GM10847 (cell line): ENCODE results near the gene TMEM183A.

Source experiments
- POLR2A ChIP-seq: IDR thresholded peaks from 2 replicates; pipeline ENCODE4 v1.6.1; 2011; ENCODE audit not compliant: insufficient read length; ENCODE audit errors: extremely low read depth

Gene TMEM183A

GRCh38 chr1:203011582-203011981 is 4.4 kb downstream of the TMEM183A start:
- no peak for TF ChIP-seq POLR2A

DNA sequence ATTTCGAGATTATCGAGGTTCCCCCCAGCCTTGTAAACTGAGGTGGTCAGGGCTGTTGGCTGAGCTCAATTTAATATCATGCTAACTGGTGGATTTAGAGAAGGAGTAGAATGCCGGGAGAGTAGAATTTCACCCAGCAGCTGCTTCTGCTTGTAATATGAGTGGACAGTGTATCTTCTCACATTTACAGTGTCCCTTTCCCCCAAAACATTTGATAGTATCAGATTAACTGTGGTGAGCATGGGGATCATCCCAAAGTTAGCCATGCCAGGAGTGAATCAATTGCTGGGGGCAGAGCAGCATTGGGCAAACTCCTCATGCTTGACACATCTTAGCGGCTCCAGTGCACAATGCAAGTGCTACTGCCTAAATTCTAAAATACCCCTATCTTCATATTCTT is 9.9 kb downstream of the TMEM183A start:
- no peak for TF ChIP-seq POLR2A

DNA sequence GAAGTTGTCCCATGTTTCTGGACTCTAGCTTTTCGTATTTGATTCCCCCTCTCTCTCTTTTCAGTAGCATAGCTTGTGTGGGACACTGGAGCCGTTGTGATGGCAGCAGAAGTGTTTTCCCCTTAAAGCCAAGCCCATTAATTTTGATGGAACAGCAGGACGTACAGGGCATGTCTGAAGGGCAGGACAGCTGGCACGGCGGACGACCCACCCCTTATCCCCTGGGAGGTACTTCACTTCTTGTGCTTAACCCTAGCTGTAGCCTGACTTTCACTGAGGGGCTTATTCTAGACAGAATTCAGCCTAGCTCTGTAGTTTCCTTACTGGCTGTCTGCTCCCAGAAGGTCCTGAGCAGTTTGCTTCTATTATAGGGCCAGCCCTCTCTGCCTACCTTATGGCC is 10.5 kb downstream of the TMEM183A start:
- TF ChIP-seq POLR2A = no peak

GRCh38 chr1:203025686-203026030 is 18.5 kb downstream of the TMEM183A start:
- TF ChIP-seq POLR2A = no peak

DNA sequence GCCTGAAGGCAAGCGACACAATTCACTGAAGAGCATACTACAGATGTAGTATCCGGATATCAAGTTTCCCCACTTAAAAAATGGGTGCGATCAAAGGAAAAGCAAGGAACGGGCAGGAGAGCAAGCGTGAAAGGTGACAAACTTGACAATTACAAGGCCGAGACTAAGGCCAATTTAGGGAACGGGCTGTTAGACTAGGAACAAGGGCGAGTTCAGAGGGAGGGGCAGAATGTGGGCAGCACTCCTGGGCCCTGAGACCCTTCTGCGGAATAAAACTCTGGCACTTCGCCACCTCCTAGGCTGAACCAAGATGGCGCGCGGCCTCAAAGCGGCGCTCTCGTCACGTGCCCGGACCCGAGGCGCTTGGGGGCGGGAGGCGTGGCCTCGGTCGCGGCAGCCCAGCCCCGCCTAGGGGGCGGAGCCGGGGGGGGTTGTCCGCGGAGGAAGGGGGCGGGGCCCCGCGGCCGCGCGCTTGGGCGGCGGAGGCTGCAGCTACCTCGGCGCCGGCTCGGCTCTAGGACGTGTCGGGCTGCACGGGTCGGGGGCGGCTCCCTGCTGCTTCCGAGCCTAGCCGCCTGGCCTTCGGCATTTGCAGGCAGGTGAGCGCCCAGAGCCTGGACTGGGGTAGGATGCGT is 19.0 kb downstream of the TMEM183A start, which contains the start of gene PPFIA4:
PPFIA4 (plus strand) TSS at position 461 of the 635 bp plus-strand sequence. CDS start 12,518 bp downstream, outside the sequence.
- no peak for TF ChIP-seq POLR2A

DNA sequence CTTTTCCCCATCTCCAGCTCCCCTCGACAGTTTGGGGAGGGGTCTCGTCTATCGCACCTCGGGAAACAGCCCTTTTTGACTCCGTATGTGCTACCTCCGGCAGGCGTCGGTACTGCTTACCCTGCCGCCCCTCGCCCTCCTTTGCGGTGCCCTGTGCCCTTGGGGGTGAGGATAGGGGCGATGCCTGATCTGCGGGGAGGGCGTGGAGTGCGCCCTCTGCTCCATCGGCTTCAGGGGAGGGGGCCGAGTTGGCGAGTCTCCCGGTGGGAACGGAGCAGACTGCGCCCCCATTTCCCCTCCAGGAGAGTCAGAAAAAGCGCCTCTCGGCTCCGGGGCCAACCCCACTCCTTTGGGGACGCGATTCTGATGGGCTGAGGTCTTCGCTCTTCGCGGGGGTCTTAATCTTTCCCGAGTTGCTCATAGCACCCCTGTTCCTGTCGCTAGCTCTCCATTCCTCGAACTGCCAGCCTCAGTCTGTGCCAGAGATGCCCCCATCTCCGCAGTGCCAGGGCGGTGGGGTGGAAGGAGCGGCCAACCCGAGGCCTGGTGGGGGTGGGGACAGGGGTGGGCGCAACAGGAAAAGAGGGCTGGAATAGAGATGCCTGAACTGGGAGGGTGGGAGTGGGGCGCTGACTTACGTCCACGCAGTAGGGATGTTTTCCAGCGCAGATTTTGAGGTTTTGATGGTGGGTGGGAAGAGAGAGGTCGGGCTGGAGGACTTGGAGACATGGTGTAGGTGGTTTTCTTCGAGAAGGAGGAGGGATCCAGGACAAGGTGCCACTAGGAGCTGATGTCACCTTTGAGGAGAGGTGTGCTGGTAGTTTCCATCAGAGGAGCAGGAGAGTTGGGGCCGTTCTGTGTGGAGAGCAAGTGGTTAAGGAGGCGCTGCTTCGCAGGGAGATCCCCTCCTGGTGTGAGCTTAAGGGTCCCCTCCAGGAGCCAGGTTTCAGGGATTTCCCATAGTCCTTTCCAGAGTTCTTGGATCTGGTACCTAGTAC is 19.8 kb downstream of the TMEM183A start:
- TF ChIP-seq POLR2A = no peak

GRCh38 chr1:203028067-203028783 is 21.1 kb downstream of the TMEM183A start:
- no peak for TF ChIP-seq POLR2A

- TF ChIP-seq POLR2A = no peak
Measured at GRCh38 chr1:203028784-203029553, 21.8 kb downstream of the TMEM183A start.

GRCh38 chr1:203031467-203031866 is 24.3 kb downstream of the TMEM183A start:
- no peak for TF ChIP-seq POLR2A

DNA sequence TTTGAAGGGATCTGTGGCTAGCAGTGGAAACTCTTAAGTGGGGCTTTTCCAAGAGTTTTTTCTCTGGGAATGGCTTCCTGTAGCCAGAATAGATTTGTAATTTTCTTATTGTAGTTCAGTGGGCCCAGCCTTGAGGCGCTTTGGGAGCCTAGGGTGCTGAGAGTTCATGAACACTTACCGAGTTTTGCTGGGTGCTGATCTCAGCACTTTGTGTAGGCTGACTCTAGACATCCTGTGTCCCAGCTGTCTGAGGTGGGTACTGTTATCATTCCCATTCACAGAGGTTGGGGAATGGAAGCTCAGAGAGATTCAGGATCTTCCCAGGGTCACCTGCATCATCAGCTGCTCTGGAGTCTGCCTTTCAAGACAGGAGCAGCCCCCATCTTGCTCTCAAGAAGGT is 26.1 kb downstream of the TMEM183A start:
- TF ChIP-seq POLR2A = no peak

- no peak for TF ChIP-seq POLR2A
Measured at GRCh38 chr1:203033917-203034316, 26.7 kb downstream of the TMEM183A start.

GRCh38 chr1:203034422-203035110 is 27.4 kb downstream of the TMEM183A start:
- no peak for TF ChIP-seq POLR2A

DNA sequence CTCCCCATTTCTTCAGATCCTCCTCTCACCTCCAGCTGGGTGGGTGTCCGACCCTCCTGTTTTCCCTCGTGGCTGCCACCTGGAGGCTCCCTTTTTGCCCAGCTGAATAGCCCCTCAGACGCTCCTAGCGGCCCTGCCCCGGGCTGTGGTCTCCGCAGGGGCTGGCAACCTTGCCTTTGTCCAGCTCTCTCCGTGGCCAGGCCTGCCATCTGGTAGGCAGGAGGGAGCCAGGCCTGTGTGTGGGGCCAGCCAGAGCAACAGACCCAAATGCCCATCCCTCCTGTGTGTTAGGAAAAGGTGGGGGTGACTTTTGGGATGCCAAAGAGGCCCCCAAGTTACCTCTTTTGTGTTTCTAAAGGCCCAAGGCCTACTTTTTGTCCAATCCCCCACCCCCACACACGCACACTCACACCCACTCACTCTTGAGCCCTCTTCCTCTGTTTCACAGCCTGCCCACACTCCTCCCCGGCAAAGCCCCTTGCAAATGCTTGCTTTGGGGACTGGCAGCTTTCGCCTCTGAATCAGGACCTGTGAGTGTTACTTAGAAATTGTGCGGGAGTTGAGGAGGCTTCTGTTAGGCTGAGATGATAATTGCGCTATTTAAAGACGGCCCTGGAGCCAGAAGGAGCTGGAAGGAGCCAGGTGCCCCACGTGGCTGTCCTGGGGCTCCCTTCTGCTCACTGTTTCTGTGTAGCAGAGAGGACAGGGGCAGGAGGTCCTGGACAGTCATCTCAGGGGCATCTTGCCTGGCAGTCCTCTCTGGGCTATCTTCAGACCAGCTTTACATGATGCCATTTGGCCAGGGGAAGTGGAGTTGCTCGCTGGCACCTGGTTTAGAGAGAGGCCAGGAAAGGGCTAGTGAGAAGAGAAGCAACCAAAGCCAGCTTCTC is 28.2 kb downstream of the TMEM183A start:
- no peak for TF ChIP-seq POLR2A
